ENCODE data around the gene PRKD2.
A peak's percentile ranks its signal among the peaks of the same experiment; 100 is the strongest.

Gene PRKD2

DNA sequence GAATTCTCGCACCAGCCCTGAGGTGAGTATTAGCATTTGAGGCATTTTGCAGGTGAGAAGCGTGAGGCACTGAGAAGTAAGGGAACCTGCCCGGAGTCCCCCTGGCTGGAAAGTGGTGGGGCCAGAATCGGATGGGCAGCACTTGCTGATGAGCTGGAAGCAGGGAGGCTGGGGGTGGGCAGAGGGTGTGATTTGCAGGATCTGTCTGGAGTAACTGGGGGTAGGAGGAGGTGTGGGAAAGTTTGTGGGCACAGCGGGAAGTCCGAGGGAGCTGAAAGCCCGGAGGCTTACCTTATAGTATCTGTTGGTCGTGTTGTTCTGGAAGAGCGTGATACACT lies 20.1 kb downstream of the PRKD2 start:
- DNase-seq (ENCODE audit: low read depth), result no peak
- H3K4me1 ChIP-seq (ENCODE audit: control insufficient read depth, insufficient read depth, low read length), result no peaks in the 10 kb centered on the region
- H3K27me3 ChIP-seq (replicated peaks; ENCODE audit: control insufficient read depth, insufficient read depth, low read length), result no peaks in the 10 kb centered on the region
- H3K9me3 ChIP-seq (ENCODE audit: control insufficient read depth, low read length), result no peaks in the 10 kb centered on the region
- no peak overlapping the region for H3K9ac ChIP-seq (ENCODE audit: low read length)
- H3K4me3 ChIP-seq (ENCODE audit: low read length), result no peak overlapping the region
- peaks cover 56% of the 10 kb centered on the region for H3K36me3 ChIP-seq (ENCODE audit: control insufficient read depth, insufficient read depth, low read length, severe bottlenecking)

DNA sequence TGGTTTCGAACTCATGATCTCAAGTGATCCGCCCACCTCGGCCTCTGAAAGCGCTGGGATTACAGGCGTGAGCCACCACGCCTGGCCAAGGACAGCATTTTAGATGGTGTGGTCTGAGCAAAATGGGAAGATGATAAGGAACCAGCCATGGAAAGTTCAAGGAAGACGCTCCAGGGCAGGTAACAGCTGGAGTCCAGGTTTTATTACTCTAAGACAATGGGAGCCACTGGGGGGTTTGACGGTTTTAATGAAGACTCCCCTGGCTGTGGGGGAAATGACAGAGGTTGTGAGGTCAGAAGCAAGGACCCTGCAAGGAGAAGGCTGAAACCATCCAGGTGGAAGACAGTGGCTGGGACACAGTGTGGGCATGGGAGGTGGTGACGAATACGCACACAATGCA lies 20.9 kb downstream of the PRKD2 start:
- Histone ChIP-seq H3K27me3 (replicated peaks; ENCODE audit: control insufficient read depth, insufficient read depth, low read length) (no peaks in the 10 kb centered on the region), H3K4me1 (ENCODE audit: control insufficient read depth, insufficient read depth, low read length) (no peaks in the 10 kb centered on the region), H3K4me3 (ENCODE audit: low read length) (no peak overlapping the region), H3K9me3 (ENCODE audit: control insufficient read depth, low read length) (no peaks in the 10 kb centered on the region), H3K36me3 (ENCODE audit: control insufficient read depth, insufficient read depth, low read length, severe bottlenecking) (peaks cover 56% of the 10 kb centered on the region), H3K9ac (ENCODE audit: low read length) (no peak overlapping the region)
- no peak for DNase-seq (ENCODE audit: low read depth)

DNA sequence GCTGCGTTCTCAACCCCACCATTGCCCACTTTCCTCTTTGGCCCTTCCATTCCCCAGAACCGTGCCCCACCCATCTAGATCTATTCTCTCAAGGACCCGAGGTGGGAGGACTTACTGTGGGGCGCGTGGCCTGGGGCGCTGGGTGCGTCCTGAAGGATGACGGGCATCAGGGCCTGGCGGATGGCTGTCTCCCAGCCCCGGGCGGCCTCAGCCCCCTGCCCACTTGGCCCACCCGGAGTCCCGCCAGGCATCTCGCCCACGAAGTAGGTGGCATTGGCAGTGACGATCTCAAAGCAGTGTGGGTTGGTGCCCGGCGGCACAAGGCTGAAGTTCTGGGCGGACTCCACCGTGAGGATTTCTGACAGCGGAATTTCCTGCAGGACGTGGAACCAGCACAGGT lies 23.2 kb downstream of the PRKD2 start:
- Histone ChIP-seq H3K9me3 (ENCODE audit: control insufficient read depth, low read length) (no peaks in the 10 kb centered on the region), H3K4me1 (ENCODE audit: control insufficient read depth, insufficient read depth, low read length) (no peaks in the 10 kb centered on the region), H3K36me3 (ENCODE audit: control insufficient read depth, insufficient read depth, low read length, severe bottlenecking) (peaks cover 63% of the 10 kb centered on the region), H3K27me3 (replicated peaks; ENCODE audit: control insufficient read depth, insufficient read depth, low read length) (no peaks in the 10 kb centered on the region), H3K4me3 (ENCODE audit: low read length) (no peak overlapping the region), H3K9ac (ENCODE audit: low read length) (no peak overlapping the region)
- DNase-seq (ENCODE audit: low read depth), result no peak

GRCh38 chr19:46692918-46693722 lies 23.8 kb downstream of the PRKD2 start:
- no peaks in the 10 kb centered on the region for H3K4me1 ChIP-seq (ENCODE audit: control insufficient read depth, insufficient read depth, low read length)
- peaks cover 63% of the 10 kb centered on the region for H3K36me3 ChIP-seq (ENCODE audit: control insufficient read depth, insufficient read depth, low read length, severe bottlenecking)
- no peaks in the 10 kb centered on the region for H3K27me3 ChIP-seq (replicated peaks; ENCODE audit: control insufficient read depth, insufficient read depth, low read length)
- H3K4me3 ChIP-seq (ENCODE audit: low read length), result no peak overlapping the region
- no peak overlapping the region for H3K9ac ChIP-seq (ENCODE audit: low read length)
- no peak for DNase-seq (ENCODE audit: low read depth)
- no peaks in the 10 kb centered on the region for H3K9me3 ChIP-seq (ENCODE audit: control insufficient read depth, low read length)

DNA sequence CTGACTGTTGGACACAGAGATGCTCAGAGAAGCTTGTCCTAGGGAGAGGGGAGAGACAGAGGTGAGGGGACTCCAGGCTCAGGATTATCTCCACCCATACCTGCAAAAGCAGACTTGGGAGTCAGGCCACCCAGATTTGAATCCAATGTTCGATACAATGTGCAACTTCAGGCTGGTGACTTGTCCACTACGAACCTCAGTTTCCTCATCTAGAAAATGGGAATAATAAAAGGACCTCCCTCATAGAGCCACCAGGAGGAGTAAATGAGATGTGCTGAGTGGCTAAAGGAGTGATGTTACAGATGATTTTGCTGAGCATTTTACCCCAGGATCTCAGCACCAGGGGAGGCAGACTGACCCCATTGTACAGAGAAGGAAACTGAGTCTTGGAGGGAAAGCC lies 25.0 kb downstream of the PRKD2 start:
- Histone ChIP-seq H3K27me3 (replicated peaks; ENCODE audit: control insufficient read depth, insufficient read depth, low read length) (no peaks in the 10 kb centered on the region), H3K4me1 (ENCODE audit: control insufficient read depth, insufficient read depth, low read length) (no peaks in the 10 kb centered on the region), H3K9ac (ENCODE audit: low read length) (no peak overlapping the region), H3K36me3 (ENCODE audit: control insufficient read depth, insufficient read depth, low read length, severe bottlenecking) (peaks cover 75% of the 10 kb centered on the region), H3K9me3 (ENCODE audit: control insufficient read depth, low read length) (no peaks in the 10 kb centered on the region), H3K4me3 (ENCODE audit: low read length) (no peak overlapping the region)
- no peak for DNase-seq (ENCODE audit: low read depth)

GRCh38 chr19:46691104-46691503 lies 25.8 kb downstream of the PRKD2 start:
- H3K9ac ChIP-seq (ENCODE audit: low read length), result no peak overlapping the region
- H3K4me3 ChIP-seq (ENCODE audit: low read length), result no peak overlapping the region
- no peak for DNase-seq (ENCODE audit: low read depth)
- no peaks in the 10 kb centered on the region for H3K27me3 ChIP-seq (replicated peaks; ENCODE audit: control insufficient read depth, insufficient read depth, low read length)
- no peaks in the 10 kb centered on the region for H3K4me1 ChIP-seq (ENCODE audit: control insufficient read depth, insufficient read depth, low read length)
- H3K9me3 ChIP-seq (ENCODE audit: control insufficient read depth, low read length), result no peaks in the 10 kb centered on the region
- H3K36me3 ChIP-seq (ENCODE audit: control insufficient read depth, insufficient read depth, low read length, severe bottlenecking), result peaks cover 70% of the 10 kb centered on the region

GRCh38 chr19:46689358-46689757 lies 27.6 kb downstream of the PRKD2 start:
- Histone ChIP-seq H3K9me3 (ENCODE audit: control insufficient read depth, low read length) (no peaks in the 10 kb centered on the region), H3K4me3 (ENCODE audit: low read length) (no peak overlapping the region), H3K9ac (ENCODE audit: low read length) (no peak overlapping the region), H3K36me3 (ENCODE audit: control insufficient read depth, insufficient read depth, low read length, severe bottlenecking) (peaks cover 70% of the 10 kb centered on the region), H3K4me1 (ENCODE audit: control insufficient read depth, insufficient read depth, low read length) (no peaks in the 10 kb centered on the region), H3K27me3 (replicated peaks; ENCODE audit: control insufficient read depth, insufficient read depth, low read length) (no peaks in the 10 kb centered on the region)
- no peak for DNase-seq (ENCODE audit: low read depth)

DNA sequence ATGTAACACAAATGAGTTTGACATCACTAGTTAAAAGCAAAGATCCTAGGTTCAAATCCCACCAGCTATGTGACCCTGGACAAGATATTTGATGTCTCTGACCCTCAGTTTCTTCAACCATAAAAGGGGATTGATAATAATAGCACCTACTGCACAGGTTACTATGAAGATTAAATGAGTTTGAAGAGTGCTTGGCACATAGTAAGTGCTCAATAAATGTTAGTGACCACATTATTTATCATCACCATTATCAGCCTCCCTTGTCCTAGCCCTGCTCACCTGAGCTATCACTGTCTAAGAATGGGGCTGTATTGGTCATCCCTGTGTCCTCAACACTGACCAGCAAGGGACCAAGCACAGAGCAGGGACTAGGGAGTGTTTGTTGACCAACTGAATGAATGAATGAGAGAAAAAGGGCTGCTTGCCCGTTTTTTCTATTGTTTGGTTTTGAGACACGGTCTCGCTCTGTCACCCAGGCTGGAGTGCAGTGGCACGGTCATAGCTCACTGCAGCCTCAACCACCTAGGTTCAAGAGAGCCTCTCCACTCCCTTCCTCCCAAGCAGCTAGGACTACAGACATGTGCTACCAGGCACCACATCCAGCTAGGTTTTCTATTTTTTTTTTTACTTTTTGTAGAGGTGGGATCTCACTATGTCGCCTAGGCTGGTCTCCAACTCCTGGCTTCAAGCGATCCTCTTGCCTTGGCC lies 29.3 kb downstream of the PRKD2 start:
- Histone ChIP-seq H3K27me3 (replicated peaks; ENCODE audit: control insufficient read depth, insufficient read depth, low read length) (no peaks in the 10 kb centered on the region), H3K36me3 (ENCODE audit: control insufficient read depth, insufficient read depth, low read length, severe bottlenecking) (peaks cover 62% of the 10 kb centered on the region), H3K9me3 (ENCODE audit: control insufficient read depth, low read length) (no peaks in the 10 kb centered on the region), H3K4me3 (ENCODE audit: low read length) (no peak overlapping the region), H3K4me1 (ENCODE audit: control insufficient read depth, insufficient read depth, low read length) (no peaks in the 10 kb centered on the region), H3K9ac (ENCODE audit: low read length) (no peak overlapping the region)
- DNase-seq (ENCODE audit: low read depth), result no peak

- Histone ChIP-seq H3K36me3 (ENCODE audit: control insufficient read depth, insufficient read depth, low read length, severe bottlenecking) (peaks cover 43% of the 10 kb centered on the region), H3K4me1 (ENCODE audit: control insufficient read depth, insufficient read depth, low read length) (no peaks in the 10 kb centered on the region), H3K9ac (ENCODE audit: low read length) (no peak overlapping the region), H3K9me3 (ENCODE audit: control insufficient read depth, low read length) (no peaks in the 10 kb centered on the region), H3K27me3 (replicated peaks; ENCODE audit: control insufficient read depth, insufficient read depth, low read length) (no peaks in the 10 kb centered on the region), H3K4me3 (ENCODE audit: low read length) (no peak overlapping the region)
- no peak for DNase-seq (ENCODE audit: low read depth)
Observed at GRCh38 chr19:46685189-46685588, 31.7 kb downstream of the PRKD2 start.

- Histone ChIP-seq H3K27me3 (replicated peaks; ENCODE audit: control insufficient read depth, insufficient read depth, low read length) (no peaks in the 10 kb centered on the region), H3K9ac (ENCODE audit: low read length) (no peak overlapping the region), H3K4me1 (ENCODE audit: control insufficient read depth, insufficient read depth, low read length) (no peaks in the 10 kb centered on the region), H3K9me3 (ENCODE audit: control insufficient read depth, low read length) (no peaks in the 10 kb centered on the region), H3K36me3 (ENCODE audit: control insufficient read depth, insufficient read depth, low read length, severe bottlenecking) (peaks cover 44% of the 10 kb centered on the region), H3K4me3 (ENCODE audit: low read length) (no peak overlapping the region)
- DNase-seq (ENCODE audit: low read depth), result peak; percentile 15
Observed at GRCh38 chr19:46678110-46678732, 38.7 kb downstream of the PRKD2 start.

DNA sequence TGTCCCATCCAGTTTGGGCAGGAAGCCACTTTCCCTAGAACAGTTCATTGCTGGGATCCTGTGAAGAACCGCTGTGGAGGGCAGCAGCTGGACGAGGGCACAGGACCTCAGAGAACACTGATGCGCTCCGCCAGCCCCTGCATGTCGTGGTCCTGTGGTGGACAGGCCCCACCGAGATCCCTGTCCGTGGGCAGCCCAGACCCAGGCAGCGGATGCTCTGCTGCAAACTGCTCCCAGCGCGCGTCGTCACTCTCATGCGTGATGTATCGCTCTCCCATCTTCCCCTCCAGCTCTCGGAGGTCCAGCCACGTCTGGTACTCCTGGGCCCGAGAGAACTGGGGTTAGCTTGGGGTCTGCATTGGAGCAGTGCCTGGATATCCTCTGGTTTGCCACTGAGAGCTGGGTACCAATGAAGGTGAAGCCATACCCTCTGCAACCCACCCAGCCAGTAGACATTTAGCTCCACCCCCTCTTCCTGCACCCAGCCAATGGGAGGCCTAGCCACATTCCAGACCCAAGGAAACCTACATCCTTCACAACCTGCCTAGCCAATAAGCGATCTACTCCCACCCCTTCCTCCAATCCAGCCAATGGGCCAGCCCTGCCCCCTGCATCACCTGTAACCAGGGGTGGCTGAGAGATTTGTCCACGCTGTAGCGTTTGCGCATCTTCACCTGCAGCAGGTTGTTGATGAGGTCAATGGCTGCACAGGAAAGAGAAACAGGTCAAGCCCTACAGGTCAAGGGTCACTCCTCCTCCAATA lies 42.3 kb downstream of the PRKD2 start:
- no peak overlapping the region for H3K9ac ChIP-seq (ENCODE audit: low read length)
- no peaks in the 10 kb centered on the region for H3K4me1 ChIP-seq (ENCODE audit: control insufficient read depth, insufficient read depth, low read length)
- peaks cover 39% of the 10 kb centered on the region for H3K36me3 ChIP-seq (ENCODE audit: control insufficient read depth, insufficient read depth, low read length, severe bottlenecking)
- DNase-seq (ENCODE audit: low read depth), result no peak
- H3K9me3 ChIP-seq (ENCODE audit: control insufficient read depth, low read length), result no peaks in the 10 kb centered on the region
- H3K27me3 ChIP-seq (replicated peaks; ENCODE audit: control insufficient read depth, insufficient read depth, low read length), result no peaks in the 10 kb centered on the region
- H3K4me3 ChIP-seq (ENCODE audit: low read length), result no peak overlapping the region
